HG03060 (cell line): ENCODE data around the gene PCDH12.

Experiments
- ATAC-seq: cut with Tn5 transposase; IDR thresholded peaks from one replicate; pipeline ENCODE4 v1.9.1; 2021; ENCODE audit warnings: low read depth, moderate number of reproducible peaks; ENCODE audit not compliant: unreplicated experiment

The PCDH12 gene

DNA sequence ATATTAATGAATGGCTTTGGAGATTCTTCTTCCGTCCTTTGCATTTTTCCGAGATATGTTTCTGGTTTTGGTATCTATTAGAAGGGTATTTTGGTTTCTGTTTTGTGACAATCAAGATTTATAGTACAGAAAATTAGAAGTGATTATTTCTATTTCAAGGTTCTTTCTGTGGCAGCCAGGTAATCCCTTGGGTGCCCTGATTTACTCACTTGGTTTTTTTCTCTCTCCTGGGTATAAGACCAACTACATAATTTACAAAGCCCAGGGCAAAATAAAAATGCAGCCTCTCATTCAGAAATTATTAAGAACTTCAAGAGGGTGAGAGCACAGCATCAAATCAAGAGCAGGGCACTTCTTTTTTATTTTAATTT is 8.9 kb upstream of the PCDH12 start:
- no peak for ATAC-seq

DNA sequence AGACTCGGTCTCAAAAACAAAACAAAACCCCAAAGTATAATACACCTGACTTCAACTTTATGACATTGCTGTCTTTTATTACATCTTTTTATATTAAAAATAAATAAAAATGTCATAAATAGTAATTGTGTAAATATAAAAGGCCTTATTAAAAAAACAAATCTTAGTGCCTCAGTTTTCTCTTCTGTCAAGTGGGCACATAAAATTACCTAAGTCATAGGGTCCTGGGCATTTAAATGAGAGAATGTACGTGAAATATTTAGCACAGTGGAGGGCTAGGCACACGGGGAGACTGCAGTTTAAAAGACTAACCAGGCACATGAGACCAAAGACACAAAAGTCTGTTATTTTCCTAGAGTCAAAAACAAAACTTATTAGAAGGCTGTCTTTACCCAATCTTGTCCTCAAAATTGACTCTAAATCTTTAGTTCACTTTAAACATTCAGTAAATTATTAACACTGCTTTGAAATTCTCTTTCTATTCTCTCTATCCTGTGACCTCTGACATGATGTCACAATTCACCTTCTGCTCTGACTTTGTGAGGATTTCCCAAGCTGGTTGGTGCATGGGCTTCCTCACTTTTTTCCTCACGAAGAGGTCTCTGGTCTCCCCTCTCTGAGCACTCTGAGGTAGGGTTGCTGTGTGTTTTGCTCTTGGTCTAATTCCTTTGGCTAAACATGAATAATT is 8.4 kb upstream of the PCDH12 start:
- no peak for ATAC-seq

DNA sequence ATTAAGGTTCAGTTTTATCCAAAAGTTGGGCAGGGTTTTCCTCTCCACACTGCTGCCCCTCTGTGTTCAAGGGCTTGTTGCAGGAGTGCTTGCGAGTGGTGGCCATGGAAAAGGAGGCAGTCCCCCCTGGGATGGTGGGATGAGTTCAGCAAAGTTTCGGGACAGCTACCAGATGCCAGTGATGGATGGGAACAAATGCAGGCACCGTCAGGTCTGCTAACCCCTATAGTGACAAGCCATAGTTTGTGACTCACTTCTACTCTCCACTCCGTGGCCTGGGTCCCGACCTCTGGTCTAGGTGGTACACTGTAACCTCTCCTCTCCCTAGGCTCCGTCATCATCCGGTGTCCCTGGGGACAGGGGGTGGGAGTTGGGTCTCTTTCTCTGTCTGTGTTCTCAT is 7.1 kb upstream of the PCDH12 start:
- no peak for ATAC-seq

DNA sequence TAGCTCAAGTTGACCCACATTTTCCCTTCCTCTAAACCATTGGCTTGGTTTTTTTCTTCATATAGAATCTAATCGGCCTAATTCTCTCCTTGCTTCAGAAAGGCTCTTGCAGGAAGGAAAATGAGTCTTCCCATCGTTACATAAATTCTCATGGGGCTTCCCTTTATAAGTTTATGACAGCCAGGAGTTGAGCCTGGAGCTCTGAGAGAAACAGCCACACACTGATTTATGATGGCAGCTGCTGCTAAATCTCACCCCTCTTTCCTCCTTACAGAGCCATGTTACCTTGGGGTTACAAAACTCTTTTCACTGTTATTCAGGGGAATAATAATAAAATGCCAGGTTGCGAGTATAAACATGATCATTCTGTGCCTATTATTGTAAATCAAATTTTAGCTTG is 5.7 kb upstream of the PCDH12 start:
- no peak for ATAC-seq

DNA sequence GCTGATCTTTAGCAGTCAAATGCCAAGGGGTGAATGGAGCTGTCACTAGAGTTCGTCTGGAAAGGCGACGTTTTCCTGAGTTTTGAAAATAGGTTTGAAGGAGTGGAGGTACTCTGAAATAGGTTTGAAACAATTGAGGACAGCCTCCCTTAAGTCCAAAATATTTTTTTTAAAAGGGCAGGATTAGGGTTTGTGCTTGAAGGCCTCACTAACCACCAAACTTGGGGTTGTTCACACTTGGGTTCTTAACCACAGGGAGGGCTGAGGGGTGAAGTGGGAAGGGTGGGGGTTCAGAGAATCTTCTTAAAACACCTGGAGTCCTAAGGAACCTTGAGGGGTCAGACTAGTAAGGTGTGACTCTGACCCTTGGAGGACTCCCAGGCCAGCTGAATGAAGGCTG is 3.5 kb upstream of the PCDH12 start:
- no peak for ATAC-seq

DNA sequence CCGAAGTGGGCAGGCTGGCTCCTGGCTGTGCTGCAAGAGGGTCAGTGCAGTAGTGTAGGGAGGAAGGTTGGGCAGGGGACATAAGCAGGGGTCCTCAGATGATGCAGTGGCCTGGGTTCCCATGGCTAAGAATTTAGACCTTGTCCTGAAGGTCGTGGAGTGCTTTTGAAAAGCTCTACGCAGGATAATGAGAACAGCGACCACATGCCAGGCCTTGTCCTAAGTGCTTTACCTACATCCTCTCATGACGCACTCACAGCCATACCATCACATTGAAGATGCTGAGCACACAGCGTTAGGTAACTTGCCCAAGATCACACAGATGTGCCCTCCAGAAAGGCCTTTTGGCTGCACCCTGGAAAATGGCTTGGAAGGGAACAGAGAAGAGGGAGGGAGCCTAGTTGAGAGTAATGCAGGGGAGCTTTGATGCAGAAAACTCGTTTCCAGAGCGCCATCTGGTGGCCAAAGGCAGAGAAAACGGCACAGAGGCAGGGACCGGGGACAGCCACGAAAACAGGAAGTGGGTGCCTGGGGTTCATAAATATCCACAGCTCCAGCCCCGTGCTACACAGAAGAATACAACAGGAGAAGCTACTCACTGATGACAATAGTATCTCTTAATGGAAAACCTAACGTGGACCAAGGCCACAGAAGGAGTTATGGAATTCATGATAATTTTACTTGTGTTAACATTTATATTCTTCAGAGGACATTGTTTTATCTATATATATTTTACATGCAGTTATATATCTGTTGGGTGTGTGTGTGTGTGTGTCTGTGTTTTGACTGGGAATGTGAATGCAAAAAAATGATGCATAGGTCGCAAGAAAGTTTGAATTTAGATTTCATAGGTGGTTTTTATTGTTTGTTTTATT is 2.7 kb upstream of the PCDH12 start:
- ATAC-seq = peak; percentile 87

DNA sequence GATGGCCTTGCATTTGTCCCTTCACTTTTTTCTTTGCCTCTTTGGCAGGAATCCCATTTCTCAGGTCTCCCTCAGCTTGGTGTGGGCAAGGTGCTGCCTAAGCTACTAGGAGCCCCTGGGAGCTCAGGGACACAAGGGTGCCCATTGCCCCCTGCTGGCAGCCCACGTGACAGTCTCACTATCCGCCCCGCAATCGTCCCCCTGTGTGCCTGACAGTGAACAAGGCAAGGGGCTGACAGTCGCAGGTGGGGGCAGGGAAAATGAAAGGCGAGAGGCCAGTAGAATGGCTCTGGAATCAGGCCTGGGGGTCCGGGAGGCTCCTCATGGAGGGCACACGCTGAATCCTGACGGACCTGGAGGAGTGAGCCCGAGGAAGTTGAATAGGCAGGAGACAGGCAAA is 2.0 kb upstream of the PCDH12 start:
- no peak for ATAC-seq

DNA sequence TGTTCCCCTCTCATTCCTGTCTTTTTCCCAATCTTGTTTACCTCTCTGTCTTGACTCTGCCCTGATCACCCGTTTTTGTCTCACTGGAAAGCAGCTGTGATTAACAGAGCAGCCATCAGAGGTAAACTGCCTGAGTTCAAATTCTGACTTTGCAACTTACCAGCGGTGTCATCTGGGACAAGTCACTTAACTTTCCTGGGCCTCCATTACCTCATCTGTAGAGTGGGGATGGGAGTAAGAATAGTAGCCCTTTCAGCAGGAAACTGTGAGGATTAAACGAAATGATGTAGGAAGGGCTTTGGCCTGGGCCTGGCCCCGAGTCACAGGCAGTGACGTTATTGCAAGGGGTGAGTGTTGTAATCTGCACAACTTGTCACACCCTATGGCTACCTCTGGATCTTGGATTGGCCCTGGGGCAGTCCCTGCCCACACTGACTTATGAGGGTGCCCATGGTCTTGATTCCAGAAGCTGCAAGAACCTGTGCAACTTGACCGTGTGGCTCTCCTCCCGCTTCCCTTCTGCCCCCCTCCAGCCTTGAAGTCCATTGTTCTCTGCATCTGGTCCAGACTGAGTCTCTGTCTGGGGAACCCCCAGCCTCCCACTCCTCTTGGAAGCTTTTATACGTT is 657 bp upstream of the PCDH12 start:
- no peak for ATAC-seq

DNA sequence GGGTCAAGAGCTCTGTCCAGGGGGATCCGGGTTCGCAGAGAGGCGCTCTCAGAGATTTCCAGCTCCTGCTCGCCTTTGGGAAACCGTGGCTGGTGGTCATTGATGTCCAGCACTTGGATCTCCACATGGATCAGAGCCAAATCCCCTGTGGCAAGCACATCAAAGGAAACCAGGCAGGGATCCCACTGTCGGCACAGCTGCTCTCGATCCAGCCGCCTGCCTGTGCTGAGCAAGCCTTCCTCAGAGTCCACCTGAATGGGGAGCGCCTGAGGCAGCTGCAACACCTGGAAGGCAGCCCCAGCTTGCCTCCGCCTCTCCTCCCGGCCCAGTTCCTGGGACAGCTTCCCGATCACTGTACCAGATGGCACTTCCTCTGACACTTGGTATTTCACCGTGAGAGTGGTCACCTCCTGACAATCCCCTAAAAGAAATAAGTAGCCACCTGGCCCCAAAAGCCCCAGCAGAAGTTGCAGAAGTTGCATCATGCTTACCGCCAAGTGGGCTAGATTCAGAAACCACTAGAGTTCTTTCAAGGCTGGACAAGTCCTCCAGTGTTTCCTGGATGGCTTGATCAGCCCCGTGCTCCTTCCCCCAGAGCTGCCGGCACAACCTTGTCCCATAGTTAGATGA is 520 bp downstream of the PCDH12 start:
- ATAC-seq = no peak

DNA sequence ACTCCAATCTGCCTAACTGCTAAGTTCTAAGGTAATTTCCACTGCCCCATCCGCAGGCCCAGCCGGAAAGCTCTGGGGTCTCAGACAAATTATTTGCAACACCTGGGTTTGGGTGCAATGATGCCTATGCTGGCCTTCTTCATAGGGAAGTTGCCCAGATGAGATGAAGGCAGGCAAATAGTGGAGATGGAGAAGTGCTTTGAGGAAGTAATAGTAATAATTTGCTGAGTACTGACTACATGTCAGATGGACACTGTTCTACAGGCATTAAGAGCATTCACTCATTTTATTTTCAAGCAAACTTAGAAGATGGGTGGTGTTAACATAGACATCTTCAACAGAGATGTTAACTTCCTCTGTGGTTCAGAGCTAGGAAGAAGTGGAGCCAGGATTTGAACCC is 3.8 kb downstream of the PCDH12 start:
- ATAC-seq = no peak

DNA sequence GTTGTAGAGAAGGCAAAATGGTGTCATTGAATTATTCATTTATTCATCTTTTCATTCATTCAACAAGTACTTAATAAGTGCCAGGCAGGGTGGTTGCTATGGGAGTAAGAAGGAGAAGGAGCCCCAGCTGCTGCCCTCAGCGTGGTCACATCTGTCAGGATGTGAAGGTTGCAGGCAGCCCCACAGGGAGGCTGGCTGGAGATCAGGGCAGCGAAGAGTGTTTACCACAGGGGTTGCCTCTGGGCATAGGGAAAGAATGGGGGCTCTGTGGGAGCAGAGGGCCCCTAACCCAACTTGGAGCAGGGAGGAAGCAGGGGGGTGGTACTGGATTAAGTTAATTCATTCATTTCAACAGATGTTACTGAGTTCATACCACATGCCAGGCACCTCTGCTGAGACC is 6.0 kb downstream of the PCDH12 start:
- no peak for ATAC-seq

DNA sequence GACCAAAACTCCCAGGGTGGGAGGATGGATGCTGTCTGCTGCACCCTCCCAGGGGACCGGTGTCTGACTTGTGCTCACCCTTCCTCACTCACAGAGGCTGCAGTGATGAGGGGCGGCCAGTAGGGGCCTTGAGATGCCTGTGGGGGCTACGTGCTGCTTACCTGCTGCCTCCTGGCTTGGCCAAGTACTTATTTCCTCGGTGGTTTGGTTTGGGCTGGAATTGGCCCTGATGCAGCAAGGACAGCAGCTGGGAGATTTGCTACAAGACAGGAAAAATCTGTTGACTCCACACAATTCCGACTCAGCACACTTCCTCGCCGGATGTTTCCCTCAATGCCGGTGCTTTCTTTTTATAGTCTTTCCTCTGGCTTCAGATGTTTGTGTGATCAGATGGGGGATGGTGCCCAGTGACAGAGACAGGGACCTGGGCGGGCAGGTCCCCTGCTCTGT is 6.6 kb downstream of the PCDH12 start:
- no peak for ATAC-seq

DNA sequence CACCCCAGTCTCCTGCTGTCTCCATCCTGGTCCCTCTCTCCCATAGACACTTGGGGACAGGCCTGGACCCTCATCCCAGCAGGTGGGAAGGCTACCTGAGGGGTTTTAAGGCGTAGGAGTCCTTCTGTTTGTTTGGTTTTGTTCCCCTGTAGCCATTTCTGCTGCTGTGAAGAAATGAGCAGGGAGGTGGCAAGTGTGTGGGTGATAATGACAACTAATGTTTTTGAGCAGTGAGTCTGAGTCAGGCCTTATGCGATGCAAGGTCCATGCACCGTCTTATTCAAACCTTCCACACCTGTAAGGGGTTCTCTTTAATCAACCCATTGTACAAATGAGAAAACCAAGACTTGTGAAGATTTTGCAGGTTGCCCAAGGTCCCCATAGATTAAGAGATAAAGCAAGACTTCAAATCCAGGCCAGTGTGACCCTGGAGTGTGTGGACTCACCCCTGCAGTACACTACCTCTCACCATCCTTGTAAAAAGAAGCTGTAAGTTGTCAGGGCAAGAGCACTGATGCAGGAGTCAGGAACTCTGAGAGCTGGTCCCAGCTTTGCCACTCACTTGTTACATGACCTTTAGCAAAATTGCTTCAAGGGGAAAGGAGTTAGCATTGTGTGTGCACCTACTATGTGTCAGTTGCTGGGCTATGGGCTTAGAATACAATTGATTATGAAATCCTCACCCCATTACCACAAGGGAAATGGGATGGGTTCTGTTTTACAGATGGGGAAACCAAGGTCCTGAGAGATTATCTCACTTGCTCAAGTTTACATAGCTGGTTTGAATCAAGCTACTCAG is 7.6 kb downstream of the PCDH12 start:
- no peak for ATAC-seq

DNA sequence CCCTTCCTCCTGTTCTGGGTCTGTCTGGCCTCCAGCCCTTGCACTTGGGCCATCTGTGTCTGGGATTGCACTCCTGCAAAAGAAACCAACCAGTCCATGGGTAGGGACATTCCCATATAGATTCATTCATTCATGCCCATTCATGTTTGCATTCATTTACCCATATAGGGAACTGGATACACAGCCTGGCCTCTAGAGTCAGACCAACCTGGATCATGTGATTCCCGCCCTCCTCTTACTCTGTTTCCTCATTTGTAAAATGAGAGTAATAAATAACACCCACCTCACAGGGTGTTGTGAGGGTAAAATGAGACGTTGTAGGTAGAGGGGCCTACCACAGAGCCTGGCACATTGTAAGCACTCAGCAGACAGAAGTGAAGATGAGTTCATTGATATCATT is 8.5 kb downstream of the PCDH12 start:
- no peak for ATAC-seq

DNA sequence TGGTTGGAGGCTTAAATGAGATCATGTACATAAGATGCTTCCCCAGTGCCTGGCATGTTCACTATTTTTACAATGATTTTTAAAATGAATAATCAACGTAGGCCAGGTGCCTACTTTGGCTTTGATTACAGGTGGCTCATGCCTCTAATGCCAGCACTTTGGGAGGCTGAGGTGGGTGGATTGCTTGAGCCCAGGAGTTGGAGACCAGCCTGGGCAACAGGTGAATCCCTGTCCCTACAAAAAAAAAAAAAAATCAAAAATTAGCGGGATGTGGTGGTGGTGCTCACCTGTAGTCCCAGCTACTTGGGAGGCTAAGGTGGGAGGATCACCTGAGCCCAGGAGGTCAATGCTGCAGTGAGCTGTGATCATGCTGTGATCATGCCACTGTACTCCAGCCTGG is 9.2 kb downstream of the PCDH12 start:
- no peak for ATAC-seq

DNA sequence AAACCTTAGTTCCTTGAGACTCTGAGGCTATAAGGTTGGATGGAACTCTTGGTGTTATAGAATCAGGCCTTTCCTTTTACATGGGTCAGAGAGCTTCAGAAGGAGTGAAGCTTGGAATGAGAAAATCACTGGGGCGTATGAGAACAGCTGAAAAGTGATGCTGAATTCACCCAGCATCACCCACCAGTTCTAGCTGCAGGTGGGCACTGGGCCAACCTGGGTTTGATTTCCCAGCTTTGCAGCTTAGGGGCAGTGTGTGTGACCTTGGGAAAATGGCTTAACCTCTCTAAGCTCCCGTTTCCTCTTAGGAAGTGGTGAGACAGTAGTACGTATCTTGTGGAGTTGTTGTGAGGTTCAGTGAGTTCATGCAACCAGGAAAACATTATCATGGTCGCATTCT is 10.7 kb downstream of the PCDH12 start:
- no peak for ATAC-seq

DNA sequence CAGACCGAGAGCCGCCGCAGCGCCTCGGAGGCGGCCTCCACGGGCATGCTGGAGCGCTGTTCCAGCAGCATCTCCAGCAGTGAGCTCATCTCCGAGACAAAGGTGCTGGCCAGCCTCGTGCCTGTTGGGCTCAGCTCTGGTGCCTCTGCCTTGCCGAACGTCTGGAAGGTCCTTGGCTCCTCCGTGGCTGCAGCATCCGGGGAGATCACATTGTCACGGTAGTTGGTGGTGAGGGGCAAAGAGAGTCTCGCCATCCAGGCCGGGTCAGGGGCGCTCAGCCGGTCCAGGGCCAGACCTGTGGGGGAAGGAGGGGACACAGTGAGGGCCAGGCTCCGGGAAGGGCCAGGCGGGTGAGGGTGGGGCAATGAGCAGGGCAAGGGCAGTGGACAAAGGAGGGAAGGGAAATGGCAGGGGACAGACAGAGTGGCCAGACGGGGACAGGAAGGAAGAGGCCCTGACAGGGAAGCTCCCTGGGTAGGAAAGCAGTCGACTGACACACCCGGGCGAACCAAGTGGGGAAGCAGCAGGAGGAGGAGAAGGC is 12.4 kb downstream of the PCDH12 start:
- ATAC-seq = no peak

DNA sequence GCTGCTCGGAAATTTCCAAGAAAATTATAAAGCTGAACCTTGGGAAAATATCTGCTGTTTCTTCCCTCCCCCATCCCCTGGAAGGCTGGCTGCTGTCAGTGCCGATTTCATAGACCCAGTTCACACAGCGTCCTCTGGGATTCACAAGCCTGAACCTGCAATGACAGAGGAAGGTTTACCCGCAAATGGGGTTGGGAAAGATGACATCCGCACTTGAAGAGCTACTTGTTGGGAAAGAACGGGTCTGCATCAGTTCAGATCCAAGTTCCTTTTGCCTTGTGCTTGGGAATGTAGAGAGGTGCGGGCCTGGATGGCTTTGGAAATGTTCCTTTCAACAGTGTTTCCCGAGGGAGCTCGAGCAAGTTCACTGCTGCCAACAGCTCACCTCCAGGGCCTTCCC is 13.9 kb downstream of the PCDH12 start:
- ATAC-seq = no peak

DNA sequence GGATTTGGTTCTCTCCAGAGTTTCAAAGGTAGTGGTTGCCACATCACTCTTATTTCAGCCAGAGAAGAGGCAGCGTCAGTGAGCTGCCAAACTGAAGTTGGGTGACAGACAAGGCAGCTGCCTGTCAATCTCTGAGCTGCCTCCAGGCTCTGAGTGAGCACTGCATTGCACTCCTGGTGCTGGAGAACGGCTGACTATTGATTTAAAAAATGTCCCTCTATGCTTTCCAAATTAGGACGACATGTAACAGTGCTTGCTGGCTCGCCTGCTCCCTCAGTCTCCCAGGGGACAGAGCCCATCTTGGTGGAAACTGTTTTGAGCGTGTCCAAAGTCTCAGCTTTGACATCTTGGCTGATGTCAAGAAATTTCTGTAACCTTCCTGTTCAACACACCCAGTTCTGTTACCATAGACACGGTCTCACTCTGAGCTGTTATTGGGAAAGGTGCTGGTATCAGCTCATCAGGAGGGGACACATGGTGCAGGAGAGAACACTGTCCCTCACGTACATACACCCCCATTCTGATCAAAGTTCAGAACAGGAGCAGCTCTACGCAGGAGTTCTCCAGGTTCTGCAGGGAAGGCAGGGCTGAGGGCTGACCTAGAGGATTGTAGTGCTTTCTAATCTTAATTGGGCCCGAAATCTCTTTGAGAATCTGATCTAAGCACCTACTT is 15.7 kb downstream of the PCDH12 start:
- no peak for ATAC-seq

DNA sequence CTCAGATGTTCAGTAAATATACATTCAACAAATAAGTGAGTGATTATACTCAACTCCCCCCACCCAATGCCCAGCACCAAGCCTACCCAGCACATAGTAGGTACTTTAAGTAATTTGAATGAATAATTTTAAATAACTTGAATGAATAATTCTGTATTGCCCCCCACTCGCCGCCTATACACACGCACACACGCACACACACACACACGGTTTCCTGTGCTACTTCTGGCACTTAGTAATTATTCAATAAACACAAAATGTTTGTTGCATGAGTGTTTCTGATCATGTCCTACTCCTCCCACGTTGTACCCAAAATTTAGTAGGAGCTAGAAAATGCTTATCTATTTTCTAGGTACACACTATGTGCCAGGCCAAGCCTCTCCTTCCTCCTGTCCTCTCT is 16.2 kb downstream of the PCDH12 start:
- no peak for ATAC-seq
